ENCODE results near the gene TSNAX. TPM values are rescaled to one million over a fixed set of nuclear protein-coding genes. Genes with fewer than 3 reads are reported as not detected.
A peak's percentile ranks its signal among the peaks of the same experiment; 100 is the strongest.

The TSNAX gene
- polyA plus RNA-seq, 4 donors = 47.0 to 63.9 (median 55.2) TPM

DNA sequence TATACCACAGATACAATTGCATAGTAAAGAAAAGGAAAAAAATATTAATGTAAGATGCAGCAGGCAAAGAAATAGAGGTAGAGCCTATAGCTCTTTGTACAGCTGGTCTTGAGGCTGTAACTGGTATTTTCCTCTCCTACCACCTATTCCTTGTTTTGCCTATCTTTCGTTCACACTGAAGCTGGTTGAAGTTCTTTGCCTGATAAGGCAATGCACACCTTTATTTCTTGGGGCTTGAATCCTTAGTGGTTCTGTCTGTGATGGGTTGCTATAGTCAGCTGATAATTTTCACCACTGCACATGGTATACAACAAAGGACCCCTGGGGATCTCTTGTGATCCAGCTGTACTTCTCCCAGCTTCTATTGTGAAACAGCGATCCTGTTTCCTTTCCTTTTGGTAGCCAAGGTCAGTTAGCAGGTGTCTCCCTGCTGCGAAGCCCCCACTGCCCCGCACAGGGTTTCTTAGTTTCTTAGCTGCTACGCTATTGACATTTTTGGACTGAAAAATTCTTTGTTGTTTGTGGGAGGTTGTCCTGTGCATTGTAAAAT, 9.9 kb upstream of the TSNAX start:
- no peak for DNase-seq (ENCODE audit: low read depth in 4 of 4, low spot score in 2 of 4)

DNA sequence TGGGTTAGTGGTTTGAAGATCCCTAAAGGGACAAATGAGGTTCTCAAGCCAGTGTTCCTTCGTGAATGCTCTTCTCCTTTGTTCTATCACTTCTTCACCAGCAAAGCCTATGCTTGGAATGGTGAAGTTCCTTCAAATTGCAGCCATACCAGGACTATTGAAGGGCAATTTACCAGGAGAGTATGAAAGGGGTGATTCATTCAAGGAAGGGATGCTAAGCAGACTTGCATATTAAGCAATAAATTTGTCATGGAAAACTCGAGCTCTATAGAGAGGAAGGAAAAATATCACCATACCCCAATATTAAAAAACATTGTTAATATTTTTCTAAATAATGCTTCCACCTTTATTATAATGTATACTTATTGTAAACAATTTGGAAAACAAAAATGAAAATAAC, 9.3 kb upstream of the TSNAX start:
- DNase-seq (ENCODE audit: low read depth in 4 of 4, low spot score in 2 of 4) = no peak

DNA sequence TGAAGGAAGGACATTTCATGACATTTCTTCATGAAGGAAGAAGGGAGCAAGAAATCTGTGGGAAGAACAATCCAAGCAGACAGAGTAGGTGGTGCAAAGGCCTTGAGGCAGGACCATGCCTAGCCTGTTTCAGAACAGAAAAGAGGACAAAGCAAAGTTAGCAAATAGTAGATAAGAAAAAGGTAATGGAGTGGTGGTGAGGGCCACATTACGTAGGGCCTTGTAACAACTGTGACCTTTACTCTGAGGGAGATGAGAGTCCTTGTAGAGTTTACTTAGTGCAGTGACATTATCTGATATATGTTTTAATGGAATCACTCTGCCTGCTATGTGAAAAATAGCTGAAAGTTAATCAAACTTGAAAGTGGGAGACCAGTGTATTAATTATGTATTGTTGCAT, 6.4 kb upstream of the TSNAX start:
- DNase-seq (ENCODE audit: low read depth in 4 of 4, low spot score in 2 of 4) = no peak

DNA sequence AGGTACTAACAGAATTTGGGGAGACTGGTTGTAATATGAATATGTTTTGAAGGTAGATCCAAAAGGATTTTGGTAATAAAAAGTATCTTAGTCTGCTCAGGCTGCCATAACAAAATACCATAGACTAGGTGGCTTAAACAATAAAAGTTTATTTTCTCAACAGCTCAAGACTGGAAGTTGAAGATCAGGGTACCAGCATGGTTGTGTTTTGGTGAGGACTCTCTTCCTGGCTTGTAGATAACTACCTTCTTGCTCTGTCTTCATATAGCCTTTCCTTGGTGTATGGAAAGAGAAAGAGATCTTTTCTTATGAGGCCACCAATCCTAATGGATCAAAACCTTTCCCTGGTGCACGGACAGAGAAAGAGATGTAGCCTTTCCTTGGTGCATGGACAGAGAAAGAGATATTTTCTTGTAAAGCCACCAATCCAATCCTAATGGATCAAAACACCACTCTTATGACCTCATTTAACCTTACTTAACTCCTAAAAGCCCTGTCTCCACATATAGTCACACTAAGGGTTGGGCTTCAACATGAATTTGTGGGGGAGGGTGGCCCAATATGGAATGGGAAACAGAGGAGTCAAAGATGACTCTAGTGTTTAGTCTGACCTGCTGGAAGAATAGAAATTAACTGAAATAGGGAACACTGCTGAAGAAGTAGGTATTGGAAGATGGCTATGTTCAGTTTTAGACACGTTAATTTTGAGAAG, 5.4 kb upstream of the TSNAX start:
- no peak for DNase-seq (ENCODE audit: low read depth in 4 of 4, low spot score in 2 of 4)

DNA sequence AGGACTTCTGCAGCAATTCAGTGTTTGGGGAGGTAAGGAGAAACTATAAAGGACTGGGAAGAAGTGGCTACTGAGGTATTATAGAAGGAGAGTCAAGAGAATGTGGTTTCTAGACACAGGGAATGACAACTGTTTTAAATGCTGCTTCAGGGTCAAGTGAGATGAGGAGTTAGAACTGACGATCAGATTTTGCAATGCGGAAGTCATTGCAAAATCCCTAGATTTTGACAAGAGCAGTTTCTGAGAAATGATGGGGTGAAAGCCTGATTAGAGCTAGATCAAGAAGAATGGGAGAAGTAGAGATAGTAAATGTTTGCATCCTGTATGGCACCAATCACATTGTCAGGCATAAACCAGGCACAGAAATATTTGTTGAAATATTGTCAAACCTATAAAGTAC, 4.7 kb upstream of the TSNAX start:
- DNase-seq (ENCODE audit: low read depth in 4 of 4, low spot score in 2 of 4) = no peak

DNA sequence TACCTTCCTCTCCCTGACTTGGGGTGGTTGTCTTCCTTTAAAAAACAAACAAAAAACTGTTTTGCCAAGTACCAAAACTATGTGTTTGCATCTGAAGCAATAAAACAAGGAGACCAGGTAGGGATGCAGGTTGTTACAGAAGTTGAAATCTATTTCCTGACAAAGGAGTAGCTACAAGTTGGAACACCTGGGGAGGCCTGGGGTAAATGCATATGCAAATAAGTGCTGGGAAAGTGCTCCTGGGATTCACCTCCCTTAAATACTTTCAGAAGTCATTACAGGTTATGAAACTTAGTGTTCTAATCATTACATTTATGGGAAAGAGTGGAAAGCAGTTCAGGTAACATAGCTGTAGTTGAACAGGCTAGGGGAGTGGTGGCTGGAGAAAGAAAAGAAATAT, 1.9 kb upstream of the TSNAX start:
- DNase-seq (ENCODE audit: low read depth in 4 of 4, low spot score in 2 of 4) = no peak

DNA sequence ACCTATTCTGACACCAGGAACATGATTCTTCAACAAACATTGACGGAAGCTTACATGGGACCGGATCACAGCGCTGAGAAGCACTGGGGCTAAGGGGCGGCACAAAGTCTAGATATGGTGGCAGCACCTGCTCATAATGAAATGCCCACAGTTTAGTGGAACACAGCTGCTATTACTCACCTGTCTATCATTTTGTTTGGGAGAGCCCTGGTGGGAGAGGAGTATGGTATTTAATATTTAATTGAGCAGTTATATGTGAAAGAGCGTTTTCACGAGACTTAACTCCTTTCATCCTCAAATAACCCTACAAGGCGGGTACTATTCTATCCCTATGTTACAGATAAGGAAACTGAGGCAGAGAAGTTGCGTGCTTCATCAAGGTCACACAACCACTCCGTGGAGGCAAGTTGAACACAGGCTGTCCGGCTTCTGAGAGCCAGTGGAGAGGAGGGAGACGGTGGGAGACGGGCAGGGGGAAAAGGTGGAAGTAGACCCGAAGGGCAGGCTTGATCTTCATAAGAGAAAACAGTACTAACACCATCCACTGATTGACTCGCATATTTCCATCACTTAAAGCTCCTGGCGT, 790 bp upstream of the TSNAX start:
- DNase-seq (ENCODE audit: low read depth in 4 of 4, low spot score in 2 of 4) = no peak

DNA sequence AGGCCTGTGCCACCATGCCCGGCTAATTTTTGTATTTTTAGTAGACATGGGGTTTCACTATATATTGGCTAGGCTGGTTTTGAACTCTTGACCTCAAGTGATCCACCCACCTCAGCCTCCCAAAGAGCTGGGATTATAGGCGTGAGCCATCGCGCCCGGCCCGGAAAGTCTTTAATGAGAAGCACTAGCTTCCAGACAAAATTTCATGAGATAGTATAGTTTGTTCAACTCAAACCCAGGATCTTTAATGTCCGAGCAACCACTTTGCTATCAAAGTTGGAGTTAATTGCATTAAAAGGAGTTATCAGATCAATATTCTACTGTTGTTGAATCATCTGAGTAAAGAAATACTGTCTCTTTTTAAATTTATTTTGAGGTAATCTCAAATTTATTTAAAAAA, 4.8 kb downstream of the TSNAX start:
- no peak for DNase-seq (ENCODE audit: low read depth in 4 of 4, low spot score in 2 of 4)

DNA sequence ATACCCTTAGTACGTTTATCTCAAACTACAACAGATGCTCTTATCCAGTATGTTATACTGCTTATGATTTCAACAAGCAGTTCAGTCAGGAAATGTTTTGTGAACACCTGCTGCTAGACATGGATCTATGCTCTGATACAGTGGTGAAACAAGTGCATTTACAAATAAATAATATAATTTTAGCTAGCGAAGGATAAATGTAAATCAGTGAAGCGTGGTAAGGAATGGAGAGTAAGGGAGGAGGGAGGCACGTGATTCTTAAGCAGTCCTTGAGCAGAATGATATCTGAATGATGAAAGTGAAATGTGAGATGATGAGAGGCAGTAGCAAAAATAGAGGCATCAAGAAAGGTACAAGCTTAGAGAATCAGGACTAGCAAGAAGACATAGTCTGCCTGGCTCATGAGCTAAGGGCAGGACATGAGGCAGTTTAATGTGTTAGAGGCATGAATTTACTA, 6.3 kb downstream of the TSNAX start:
- DNase-seq (ENCODE audit: low read depth in 4 of 4, low spot score in 2 of 4) = no peak

DNA sequence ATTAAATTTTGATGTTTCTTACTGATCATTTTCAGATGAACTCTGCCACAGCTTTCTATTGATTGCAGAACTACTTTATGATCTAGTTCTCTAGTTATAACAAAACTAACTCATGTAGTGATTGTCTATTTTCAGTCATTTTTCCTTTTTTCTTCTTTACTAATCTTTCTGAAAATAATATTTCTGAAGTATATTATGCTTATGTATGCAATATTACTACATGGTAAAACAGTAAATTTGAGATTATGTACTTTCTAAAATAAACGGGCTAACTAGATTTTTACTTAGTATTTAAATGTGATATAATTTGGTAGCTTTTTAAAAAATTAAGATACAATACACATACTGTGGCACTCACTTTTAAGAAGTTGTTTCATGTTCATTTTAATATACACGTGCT, 7.6 kb downstream of the TSNAX start:
- DNase-seq (ENCODE audit: low read depth in 4 of 4, low spot score in 2 of 4) = no peak

DNA sequence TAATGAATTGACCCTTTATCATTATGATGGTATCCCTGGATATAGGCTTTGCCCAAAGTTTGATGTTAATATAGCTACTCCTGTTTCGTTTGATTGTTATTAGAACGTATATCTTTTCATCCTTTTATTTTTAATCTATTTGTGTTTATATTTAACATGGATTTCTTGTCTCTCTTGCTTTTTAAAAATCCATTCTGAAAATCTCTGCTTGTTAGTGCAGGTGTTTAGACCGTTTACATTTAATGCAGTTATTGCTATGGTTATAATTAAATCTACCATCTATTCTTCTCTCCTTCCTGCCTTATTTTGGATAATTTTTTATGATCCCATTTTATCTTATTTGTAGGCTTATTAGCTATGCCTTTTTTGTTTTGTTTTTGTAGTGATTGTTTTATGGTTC, 12.4 kb downstream of the TSNAX start:
- no peak for DNase-seq (ENCODE audit: low read depth in 4 of 4, low spot score in 2 of 4)

DNA sequence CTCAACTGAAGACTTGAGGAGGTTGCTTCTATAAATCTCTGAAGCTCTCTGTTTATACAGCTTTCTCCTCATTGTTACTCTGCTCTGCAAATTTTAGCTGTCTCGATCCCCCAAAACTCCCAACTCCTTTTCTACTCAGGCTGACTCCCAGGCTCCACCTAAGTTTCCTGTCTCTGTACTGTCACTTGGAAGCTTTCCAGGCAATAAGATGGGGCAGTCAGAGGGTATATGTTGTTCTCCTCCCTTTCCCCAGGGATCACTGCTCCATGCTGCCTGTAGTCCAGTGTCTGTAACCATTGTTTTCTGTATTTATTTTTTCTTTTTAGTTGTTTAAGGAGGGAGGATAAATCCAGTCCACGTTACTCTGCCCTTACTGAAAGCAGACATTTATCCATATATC, 13.4 kb downstream of the TSNAX start:
- no peak for DNase-seq (ENCODE audit: low read depth in 4 of 4, low spot score in 2 of 4)

DNA sequence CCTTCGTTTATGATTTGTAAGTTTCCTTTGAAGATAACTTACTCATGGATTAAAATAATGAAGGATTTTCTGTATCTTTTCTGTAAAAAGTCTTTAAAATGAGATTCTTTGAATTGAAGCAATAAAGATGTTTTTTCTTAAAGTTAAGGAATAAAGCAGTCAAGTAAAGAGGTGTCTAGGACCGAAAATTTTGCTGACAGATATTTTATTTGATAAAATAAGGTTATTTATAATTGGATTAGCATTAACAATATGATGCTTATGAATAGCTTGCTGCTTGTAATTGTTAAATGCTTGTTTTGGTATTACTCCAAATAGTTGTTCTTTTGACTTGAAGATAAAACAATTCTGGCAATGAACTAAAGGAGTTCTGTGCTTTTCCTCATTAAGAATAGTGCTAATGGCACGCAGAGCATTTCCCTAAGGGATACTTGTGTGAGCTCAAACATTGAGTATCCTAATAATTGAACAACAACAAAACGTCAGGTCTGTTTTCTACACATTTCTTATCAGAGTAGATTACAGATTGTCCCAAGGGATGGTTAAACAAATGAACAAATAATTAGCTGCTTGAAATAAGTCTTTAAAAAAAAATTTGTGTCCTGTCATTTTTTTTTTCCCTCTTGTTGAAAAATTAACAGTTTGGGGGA, 16.6 kb downstream of the TSNAX start:
- peak in 1 of 4 donors; percentile 16 for DNase-seq (ENCODE audit: low read depth in 4 of 4, low spot score in 2 of 4)

DNA sequence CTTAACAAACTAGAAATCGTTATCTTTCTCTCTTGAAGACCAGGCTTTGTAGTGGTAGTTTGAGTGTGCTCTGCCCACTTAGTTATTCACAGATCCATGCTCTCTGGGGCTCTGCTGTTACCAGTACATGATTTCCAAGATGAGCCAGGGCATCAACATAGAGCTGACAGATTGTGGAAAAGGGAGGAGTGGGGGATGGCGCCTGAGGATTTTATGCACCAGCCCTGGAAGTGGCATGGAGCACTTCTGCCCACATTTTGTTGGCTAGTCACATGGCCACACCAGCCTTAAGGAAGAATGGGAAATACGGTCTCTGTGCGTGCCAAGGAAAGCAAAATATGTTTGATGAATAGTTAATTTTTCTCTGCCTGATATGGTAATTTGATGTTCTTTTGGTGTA, 18.2 kb downstream of the TSNAX start:
- DNase-seq (ENCODE audit: low read depth in 4 of 4, low spot score in 2 of 4) = no peak

DNA sequence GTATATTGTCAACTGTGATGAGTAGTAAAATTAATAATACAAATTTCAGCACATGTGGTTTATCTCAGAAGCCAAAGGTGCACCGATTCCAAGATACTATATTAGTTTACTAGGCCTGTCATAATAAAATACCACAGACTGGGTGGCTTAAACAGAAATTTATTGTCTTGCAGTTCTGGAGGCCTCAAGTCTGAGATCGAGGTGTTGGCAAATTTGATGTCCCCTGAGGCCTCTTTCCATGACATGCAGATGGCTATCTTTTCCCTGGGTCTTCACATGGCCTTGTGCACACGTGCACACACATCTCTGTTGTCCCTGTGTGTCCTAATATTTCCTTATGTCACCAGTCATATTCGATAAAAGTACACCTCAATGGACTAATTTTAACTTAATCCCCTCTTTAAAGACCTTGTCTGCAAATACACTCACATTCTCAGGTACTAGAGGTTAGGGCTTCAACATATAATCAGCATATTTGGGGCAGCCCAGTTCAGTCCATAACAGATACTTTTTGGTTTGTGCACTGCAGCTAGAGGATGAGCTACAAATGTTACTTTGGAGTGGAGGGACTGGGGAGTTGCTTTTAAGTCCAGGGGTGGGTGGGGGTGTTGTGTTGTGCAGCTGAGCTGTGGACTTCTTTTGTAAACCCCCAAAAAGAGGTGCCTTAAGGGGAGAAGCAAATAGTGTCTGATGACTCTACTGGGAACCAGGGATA, 21.4 kb downstream of the TSNAX start:
- no peak for DNase-seq (ENCODE audit: low read depth in 4 of 4, low spot score in 2 of 4)

DNA sequence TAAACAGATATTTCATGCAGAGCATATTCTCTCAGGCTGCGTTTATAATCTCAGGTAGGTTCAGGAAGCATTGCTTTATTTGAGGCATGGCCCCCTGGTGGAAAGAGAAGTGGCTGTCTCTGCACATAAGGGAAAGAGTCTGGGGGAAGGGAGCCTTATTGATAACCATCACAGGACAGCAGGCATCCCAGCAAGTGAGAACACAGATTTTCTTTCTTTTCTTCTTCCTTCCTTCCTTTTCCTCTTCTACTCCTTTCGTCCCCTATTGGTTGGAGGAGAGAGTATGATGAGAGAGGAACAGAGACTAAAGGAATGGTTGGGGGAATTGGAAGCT, 21.9 kb downstream of the TSNAX start:
- DNase-seq (ENCODE audit: low read depth in 4 of 4, low spot score in 2 of 4) = no peak

DNA sequence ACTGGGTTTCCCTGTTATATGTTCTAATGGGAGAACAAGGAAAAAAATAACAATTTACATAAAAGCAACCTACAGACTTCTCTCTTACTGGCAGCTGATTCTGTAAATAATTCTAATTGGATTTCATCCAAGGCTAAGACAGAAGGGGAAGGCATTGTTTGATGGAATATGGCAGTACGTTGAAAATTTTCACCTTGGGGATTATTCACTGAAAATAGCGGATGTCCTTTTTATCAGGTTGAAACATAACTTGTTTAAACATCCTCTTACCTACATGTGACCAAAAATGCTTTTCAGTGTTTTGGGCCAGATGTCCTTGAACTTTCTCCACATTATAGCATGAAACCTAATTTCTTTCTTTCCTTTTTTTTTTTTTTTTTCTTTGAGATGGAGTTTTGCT, 24.9 kb downstream of the TSNAX start:
- no peak for DNase-seq (ENCODE audit: low read depth in 4 of 4, low spot score in 2 of 4)

DNA sequence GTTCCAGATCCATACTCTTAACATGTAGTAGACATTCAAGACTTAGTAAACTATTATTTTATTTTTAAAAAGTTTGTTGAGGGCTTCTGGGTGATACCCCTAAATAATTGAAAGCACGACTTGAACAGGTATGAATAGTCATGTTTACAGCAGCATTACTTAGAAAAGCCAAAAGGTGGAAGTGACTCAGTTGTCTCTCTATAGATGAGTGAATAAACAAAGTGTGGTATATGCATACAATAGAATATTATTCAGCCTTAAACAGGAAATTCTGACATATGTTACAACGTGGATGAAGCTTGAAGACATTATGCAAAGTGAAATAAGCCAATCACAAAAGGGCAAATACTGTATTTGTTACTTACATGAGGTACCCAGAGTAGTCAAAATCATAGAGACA, 26.5 kb downstream of the TSNAX start:
- no peak for DNase-seq (ENCODE audit: low read depth in 4 of 4, low spot score in 2 of 4)

DNA sequence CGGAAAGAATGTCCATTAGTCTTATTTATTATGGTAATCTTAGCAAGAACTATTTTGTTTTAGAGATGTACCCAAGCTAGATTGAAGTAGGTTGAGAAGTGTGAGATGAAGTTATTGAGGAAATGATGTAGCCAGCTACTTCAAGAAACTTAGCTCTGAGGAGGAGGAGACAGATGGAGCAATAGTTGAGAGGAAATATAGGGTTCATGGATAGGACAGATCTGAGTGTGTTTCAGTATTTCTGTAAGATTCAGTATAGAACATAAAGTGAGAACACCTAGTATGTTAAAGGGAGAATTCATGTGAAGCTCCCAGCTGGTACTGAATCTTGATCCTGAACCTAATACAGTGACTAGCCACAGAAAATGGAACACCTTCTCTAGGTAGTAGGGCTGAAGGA, 28.9 kb downstream of the TSNAX start:
- no peak for DNase-seq (ENCODE audit: low read depth in 4 of 4, low spot score in 2 of 4)

DNA sequence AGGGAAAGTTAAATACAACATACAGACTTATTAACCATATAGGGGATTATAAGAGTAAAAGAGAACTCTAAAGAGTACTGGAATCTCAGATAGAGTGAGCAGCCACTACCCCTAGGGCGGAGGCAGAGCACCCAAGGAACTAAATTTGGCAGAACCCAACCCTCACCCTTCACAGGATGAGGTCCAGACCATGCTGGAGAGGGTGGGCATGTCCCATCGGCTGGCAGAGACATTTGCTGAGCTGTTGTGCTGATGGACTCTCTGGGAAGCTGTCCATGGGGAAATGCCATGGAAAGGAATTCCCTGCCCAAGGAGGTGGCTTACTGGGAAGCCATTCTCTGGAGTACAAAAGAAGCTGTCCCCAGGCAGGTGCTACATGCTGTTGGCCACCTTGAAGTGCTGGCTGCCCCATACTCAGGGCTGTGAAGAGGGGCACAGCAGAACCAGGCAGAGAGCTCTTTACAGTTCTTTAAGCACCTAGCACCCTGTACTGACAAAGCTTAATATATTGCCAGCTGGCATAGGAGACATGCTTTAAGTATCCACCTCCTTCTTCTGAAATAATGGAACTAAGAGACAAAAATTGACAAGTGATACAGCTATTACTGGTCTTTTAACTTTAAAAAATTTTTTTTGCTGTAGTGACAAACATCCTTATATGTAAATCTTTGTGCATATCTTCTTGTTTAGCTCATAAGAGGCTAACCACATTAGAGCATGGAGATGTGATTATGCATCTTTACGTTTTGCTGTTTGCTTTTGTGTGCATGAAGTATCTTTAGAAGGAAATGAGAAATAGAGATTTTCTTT, 29.6 kb downstream of the TSNAX start:
- DNase-seq (ENCODE audit: low read depth in 4 of 4, low spot score in 2 of 4) = no peak

All from left renal cortex interstitium (tissue), 4 donors.